Upper lobe of right lung (tissue), 1 donor: ENCODE results near the gene PLSCR4. TPM values are rescaled to one million over a fixed set of nuclear protein-coding genes. Genes with fewer than 3 reads are reported as not detected.
A peak's percentile ranks its signal among the peaks of the same experiment; 100 is the strongest.
"Not testable (repeated sequence)": the region's sequence is repeated elsewhere in the genome, so short reads cannot be mapped to it uniquely, and the experiment has no call there.

Experiments
- ATAC-seq: fragments of 200-7000 bp; cut with Tn5 transposase; one replicate; pipeline ENCODE4 v1.9.1; 2020; ENCODE audit warnings: mild to moderate bottlenecking, moderate library complexity
- DNase-seq: peaks from one replicate; pipeline ENCODE4 v3.0.0-alpha.2; 2020
- H3K27ac ChIP-seq: fragments of 200-600 bp; one replicate; pipeline ENCODE4 v1.8.0; 2022
- H3K27me3 ChIP-seq: fragments of 200-600 bp; one replicate; pipeline ENCODE4 v1.8.0; 2022; ENCODE audit warnings: mild to moderate bottlenecking
- H3K36me3 ChIP-seq: fragments of 200-600 bp; one replicate; pipeline ENCODE4 v1.8.0; 2022
- H3K4me1 ChIP-seq: fragments of 200-600 bp; one replicate; pipeline ENCODE4 v1.8.0; 2022
- H3K4me3 ChIP-seq: fragments of 200-600 bp; one replicate; pipeline ENCODE4 v1.8.0; 2022; ENCODE audit warnings: mild to moderate bottlenecking
- H3K9me3 ChIP-seq: fragments of 200-600 bp; one replicate; pipeline ENCODE4 v1.8.0; 2022
- intact Hi-C: fragments of 100-400 bp; cut with DNase I; formaldehyde crosslinking; loops from one replicate; pipeline ENCODE4 v1.11.0; 2022
- total RNA-seq: library from RNA; stranded (reverse); fragmentation: NEBNext Ultra II Directional; extraction: Animal tissue kit (Norgen Biotek cat#: 25700); gene quantifications from one replicate; pipeline ENCODE4 v1.2.1, GENCODE V29; 2021
- TF ChIP-seq, protein P1 (sequence below): fragments of 200-600 bp; IDR thresholded peaks from one replicate; pipeline ENCODE4 v1.8.0; 2022; ENCODE audit warnings: antibody characterized with exemption
- donor health status: DM: no; HTN: yes; CAD: no; lungs with severe emphysema.

Gene PLSCR4
- total RNA-seq, 1 donor from 2014 or later, result 84.1 TPM

DNA sequence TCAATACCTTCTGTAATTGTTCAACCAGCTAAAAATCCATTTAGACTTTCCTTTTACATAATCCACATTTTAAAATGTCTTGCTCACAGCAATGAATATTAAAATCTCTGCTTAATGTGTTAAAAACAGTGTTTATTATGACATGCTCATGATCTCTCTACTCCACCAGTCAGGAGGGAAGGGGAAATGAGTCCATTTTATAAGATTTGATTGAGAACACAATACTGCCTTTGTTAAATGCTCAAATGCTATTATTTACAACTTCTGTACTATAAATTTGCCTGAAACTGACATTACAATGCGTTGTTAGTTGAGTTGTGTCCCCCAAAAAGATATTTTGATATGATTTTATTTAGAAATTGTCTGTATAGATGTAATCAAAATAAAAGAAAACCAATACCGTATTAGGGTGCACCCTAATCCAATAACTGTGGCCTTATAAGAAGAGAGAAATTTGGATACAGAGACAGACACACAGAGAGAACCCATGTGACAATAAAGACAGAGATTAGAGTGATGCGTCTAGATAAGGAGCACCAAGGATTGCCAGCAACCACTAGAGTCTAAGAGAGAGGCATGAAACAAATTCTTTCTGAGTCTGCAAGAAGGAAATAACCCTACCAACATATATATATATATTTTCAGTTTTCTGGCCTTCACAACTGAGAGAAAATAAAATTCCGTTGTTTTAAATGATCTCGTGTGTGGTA lies 9.1 kb upstream of the PLSCR4 start:
- Histone ChIP-seq H3K36me3 (no peaks in the 10 kb centered on the region), H3K9me3 (no peaks in the 10 kb centered on the region), H3K27ac (no peak overlapping the region), H3K4me1 (no peaks in the 10 kb centered on the region), H3K4me3 (no peak overlapping the region), H3K27me3 (no peaks in the 10 kb centered on the region)
- TF ChIP-seq, protein P1, sequence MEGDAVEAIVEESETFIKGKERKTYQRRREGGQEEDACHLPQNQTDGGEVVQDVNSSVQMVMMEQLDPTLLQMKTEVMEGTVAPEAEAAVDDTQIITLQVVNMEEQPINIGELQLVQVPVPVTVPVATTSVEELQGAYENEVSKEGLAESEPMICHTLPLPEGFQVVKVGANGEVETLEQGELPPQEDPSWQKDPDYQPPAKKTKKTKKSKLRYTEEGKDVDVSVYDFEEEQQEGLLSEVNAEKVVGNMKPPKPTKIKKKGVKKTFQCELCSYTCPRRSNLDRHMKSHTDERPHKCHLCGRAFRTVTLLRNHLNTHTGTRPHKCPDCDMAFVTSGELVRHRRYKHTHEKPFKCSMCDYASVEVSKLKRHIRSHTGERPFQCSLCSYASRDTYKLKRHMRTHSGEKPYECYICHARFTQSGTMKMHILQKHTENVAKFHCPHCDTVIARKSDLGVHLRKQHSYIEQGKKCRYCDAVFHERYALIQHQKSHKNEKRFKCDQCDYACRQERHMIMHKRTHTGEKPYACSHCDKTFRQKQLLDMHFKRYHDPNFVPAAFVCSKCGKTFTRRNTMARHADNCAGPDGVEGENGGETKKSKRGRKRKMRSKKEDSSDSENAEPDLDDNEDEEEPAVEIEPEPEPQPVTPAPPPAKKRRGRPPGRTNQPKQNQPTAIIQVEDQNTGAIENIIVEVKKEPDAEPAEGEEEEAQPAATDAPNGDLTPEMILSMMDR, result no peak
- ATAC-seq, result no peak
- intact Hi-C loops, result no loop called here
- DNase-seq, result no peak

DNA sequence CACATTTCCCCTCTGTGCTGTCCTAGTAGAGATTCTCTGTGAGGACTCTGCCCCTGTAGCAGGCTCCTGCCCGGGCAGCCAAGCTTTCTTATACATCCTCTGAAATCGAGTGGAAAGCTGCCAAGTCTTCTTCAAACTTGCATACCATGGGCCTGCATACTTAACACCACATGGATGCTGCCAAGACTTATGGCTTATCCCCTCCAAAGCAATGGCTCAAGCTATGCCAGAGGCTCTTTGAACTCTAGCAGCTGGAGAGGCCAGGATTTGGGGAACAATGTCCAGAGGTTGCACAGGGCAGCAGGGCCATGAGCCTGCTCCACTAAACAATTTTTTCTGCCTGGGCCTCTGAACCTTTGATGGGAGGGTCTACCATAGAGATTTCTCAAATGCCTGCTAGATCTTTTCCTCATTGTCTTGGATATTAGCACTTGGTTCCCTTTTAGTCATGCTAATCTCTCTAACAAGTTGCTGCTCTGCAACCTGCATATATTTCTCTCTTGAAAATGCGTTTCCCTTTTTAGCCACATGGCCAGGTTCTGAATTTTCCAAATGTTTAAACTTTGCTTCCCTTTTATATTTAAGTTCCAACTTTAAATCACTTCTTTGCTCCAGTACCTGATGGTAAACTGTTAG lies 6.1 kb upstream of the PLSCR4 start:
- intact Hi-C loops, result no loop called here
- no peak for DNase-seq
- no peak overlapping the region for H3K4me3 ChIP-seq
- no peak for ATAC-seq
- no peaks in the 10 kb centered on the region for H3K4me1 ChIP-seq
- TF ChIP-seq, protein P1, result no peak
- H3K9me3 ChIP-seq, result no peaks in the 10 kb centered on the region
- H3K36me3 ChIP-seq, result no peaks in the 10 kb centered on the region
- H3K27me3 ChIP-seq, result no peaks in the 10 kb centered on the region
- H3K27ac ChIP-seq, result no peak overlapping the region

DNA sequence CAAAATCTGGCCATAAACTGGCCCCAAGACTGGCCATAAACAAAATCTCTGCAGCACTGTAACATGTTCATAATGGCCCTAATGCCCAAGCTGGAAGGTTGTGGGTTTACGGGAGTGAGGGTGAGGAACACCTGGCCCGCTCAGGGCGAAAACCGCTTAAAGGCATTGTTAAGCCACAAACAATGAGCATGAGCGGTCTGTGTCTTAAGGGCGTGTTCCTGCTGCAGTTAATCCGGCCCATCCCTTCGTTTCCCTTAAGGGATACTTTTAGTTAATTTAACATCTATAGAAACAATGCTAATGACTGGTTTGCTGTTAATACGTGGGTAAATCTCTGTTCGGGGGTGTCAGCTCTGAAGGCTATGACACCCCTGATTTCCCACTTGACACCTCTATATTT lies 1.5 kb upstream of the PLSCR4 start:
- H3K4me3 ChIP-seq, ATAC-seq, H3K36me3 ChIP-seq, H3K4me1 ChIP-seq, DNase-seq, intact Hi-C loops, H3K27me3 ChIP-seq, H3K9me3 ChIP-seq: not testable (repeated sequence)
- H3K27ac ChIP-seq, result peak overlapping the region; percentile 87

DNA sequence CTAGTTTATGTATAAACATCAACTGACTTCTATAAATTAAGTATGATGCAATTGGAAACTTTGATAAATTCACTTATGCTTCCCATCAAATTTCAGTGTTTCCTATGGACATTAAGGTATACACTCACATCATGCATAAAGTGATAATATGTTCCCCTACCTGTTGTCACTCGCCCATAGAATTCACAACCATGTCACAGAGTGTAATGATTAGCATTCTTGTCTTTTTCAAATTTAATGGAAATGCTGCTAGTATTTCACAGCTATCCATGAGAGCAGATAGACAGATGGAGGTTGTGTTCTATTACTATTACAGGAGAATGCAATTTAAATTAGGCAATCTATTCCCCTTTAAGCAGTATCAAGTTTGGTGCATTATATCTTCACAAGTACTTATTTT lies 984 bp downstream of the PLSCR4 start:
- peak overlapping the region; percentile 87 for H3K27ac ChIP-seq
- DNase-seq (no peak), ATAC-seq (no peak)
- no peaks in the 10 kb centered on the region for H3K27me3 ChIP-seq
- intact Hi-C loops, result no loop called here
- TF ChIP-seq, protein P1, result no peak
- H3K4me3 ChIP-seq, result peak overlapping the region; percentile 72
- no peaks in the 10 kb centered on the region for H3K36me3 ChIP-seq
- no peaks in the 10 kb centered on the region for H3K9me3 ChIP-seq
- peaks cover 8% of the 10 kb centered on the region for H3K4me1 ChIP-seq

DNA sequence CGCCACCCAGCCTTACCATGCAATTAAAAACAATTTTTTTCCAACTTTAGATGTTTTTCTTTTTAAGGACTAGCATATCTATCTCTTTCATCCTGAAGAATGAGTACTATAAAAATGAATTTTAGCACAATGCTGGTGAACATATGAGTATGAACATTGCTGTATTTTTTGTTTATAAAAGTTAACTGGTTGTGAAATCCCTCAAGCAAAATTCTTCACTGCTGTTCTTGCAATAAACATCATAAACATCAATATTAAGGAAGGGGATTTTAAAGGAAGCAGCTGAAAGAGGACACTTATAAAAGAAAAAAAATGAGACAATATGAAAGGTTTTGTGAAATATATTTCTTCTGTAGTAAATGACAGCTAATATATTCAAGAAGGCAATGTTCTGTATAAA lies 3.0 kb downstream of the PLSCR4 start:
- TF ChIP-seq, protein P1, result no peak
- H3K27ac ChIP-seq, result no peak overlapping the region
- intact Hi-C loops, result no loop called here
- peak overlapping the region; percentile 72 for H3K4me3 ChIP-seq
- H3K27me3 ChIP-seq, result no peaks in the 10 kb centered on the region
- no peak for ATAC-seq
- no peak for DNase-seq
- peaks cover 8% of the 10 kb centered on the region for H3K4me1 ChIP-seq
- H3K36me3 ChIP-seq, result no peaks in the 10 kb centered on the region
- no peaks in the 10 kb centered on the region for H3K9me3 ChIP-seq

DNA sequence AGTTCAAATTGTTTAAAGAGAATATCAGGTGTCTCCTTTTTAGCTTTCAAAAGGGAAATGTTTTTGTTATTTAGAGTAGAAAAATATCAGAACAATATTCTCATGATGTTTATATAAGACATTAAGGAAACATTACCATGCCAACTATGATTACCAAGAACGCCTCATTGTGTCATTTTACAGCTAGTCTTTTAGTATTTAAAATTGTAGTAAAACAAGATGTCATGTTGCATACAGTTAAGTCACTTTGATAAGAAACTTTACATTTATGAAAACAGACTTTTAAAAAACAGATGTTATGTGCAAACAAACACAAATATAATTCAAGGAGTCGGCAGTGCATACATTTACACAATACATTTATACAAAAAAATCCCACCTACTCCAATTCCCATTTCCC lies 4.4 kb downstream of the PLSCR4 start:
- no peaks in the 10 kb centered on the region for H3K9me3 ChIP-seq
- H3K4me1 ChIP-seq, result peaks cover 8% of the 10 kb centered on the region
- intact Hi-C loops, result no loop called here
- TF ChIP-seq, protein P1, result no peak
- H3K4me3 ChIP-seq, result peak overlapping the region; percentile 72
- no peaks in the 10 kb centered on the region for H3K27me3 ChIP-seq
- no peak for ATAC-seq
- no peak overlapping the region for H3K27ac ChIP-seq
- no peak for DNase-seq
- H3K36me3 ChIP-seq, result no peaks in the 10 kb centered on the region
